H1 (cell line): Measurements from ENCODE around the gene CFAP58. TPM values are rescaled to one million over a fixed set of nuclear protein-coding genes. Genes with fewer than 3 reads are reported as not detected.

ENCODE experiments used
- FOSL1 ChIP-seq: IDR thresholded peaks from 2 replicates; pipeline ENCODE4 v1.6.1; 2011; ENCODE audit warnings: mild to moderate bottlenecking, low read depth, low read length, moderate library complexity; ENCODE audit not compliant: insufficient read depth
- HDAC2 ChIP-seq, 2 experiments: fragments of 300-600 bp in 1 of 2; sonication (generic) in 1 of 2; IDR thresholded peaks; 2 replicates each; pipeline ENCODE4 v1.6.1; 2011 to 2012; ENCODE audit warnings: low read depth in 2 of 2, low read length in 2 of 2, mild to moderate bottlenecking in 2 of 2, moderate library complexity in 2 of 2, borderline replicate concordance in 1 of 2, inconsistent platforms in 1 of 2
- KDM5A ChIP-seq: fragments of 200-600 bp; IDR thresholded peaks from 2 replicates; pipeline ENCODE4 v1.7.1; 2012; ENCODE audit warnings: mild to moderate bottlenecking, low read length, inconsistent platforms, mixed read lengths
- NRF1 ChIP-seq: IDR thresholded peaks from 2 replicates; pipeline ENCODE4 v1.6.1; 2011; ENCODE audit warnings: mild to moderate bottlenecking, low read depth, low read length, improper control_type of control experiment
- RBBP5 ChIP-seq: IDR thresholded peaks from 2 replicates; pipeline ENCODE4 v1.7.1; 2012; ENCODE audit warnings: low read depth, mild to moderate bottlenecking, inconsistent platforms, low read length, moderate library complexity, borderline replicate concordance
- SIN3A ChIP-seq, 2 experiments: IDR thresholded peaks in 1 of 2; conservative IDR thresholded peaks in 1 of 2; 2 replicates each; pipeline ENCODE4 v1.6.1; 2011 to 2012; ENCODE audit warnings: low read length in 2 of 2, improper control_type of control experiment in 1 of 2, low read depth in 1 of 2, mild to moderate bottlenecking in 1 of 2
- SP2 ChIP-seq: IDR thresholded peaks from 2 replicates; pipeline ENCODE4 v1.6.1; 2012; ENCODE audit warnings: mild to moderate bottlenecking, low read length, inconsistent platforms
- SUZ12 ChIP-seq: fragments of 200-600 bp; sonication (generic); IDR thresholded peaks from 2 replicates; pipeline ENCODE4 v1.6.1; 2012; ENCODE audit warnings: mild to moderate bottlenecking, inconsistent platforms, low read length, moderate library complexity, mixed read lengths
- polyA plus RNA-seq, 7 experiments: library from polyadenylated mRNA; depleted of rRNA in 3 of 7; stranded (reverse) in 5 of 7; unstranded in 2 of 7; fragments of >200 nt in 5 of 7; fragments of 200-250 nt in 2 of 7; gene quantifications; 1 replicate in 5 of 7; 2 replicates in 1 of 7; 4 replicates in 1 of 7; pipeline versions ENCODE4 v1.2.1 to v1.2.3, GENCODE V29; 2011 to 2013; ENCODE audit warnings: missing spikeins in 2 of 7, mixed read lengths in 2 of 7
- total RNA-seq: library from RNA; stranded (reverse); fragmentation: NEBNext Ultra II Directional; extraction: Animal tissue kit (Norgen Biotek cat#: 25700); gene quantifications from 2 replicates; pipeline ENCODE4 v1.2.1, GENCODE V29; 2021
- TF ChIP-seq, protein P1 (sequence below): fragments of 300-600 bp; sonication (generic); IDR thresholded peaks from 2 replicates; pipeline ENCODE4 v1.7.1; 2012; ENCODE audit warnings: low read length, moderate library complexity, mild to moderate bottlenecking, inconsistent platforms; ENCODE audit not compliant: insufficient replicate concordance
- TF ChIP-seq, protein P2 (sequence below): IDR thresholded peaks from 2 replicates; pipeline ENCODE4 v1.6.1; 2012; ENCODE audit warnings: low read length, inconsistent platforms

Gene CFAP58
- total and polyA plus RNA-seq, 2 of the 8 experiments (the other 6 are each of a cell fraction or from before 2014, with no cell fraction given), result 0.32 to 0.71 TPM

DNA sequence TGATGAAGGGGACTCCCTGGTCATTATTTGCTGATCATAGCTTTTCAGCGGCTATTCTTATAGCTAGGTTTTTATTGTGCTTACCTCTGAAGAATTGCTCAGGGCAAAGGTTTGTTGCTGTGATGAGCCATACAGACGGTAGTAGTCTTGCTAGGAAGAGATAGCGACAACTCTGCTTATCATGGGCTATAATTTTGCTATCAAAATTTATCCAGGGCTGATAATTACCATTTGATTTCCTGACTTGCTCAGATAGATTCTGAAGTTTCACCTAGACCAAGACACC lies 103.9 kb downstream of the CFAP58 start (continued):
- TF ChIP-seq, protein P1, sequence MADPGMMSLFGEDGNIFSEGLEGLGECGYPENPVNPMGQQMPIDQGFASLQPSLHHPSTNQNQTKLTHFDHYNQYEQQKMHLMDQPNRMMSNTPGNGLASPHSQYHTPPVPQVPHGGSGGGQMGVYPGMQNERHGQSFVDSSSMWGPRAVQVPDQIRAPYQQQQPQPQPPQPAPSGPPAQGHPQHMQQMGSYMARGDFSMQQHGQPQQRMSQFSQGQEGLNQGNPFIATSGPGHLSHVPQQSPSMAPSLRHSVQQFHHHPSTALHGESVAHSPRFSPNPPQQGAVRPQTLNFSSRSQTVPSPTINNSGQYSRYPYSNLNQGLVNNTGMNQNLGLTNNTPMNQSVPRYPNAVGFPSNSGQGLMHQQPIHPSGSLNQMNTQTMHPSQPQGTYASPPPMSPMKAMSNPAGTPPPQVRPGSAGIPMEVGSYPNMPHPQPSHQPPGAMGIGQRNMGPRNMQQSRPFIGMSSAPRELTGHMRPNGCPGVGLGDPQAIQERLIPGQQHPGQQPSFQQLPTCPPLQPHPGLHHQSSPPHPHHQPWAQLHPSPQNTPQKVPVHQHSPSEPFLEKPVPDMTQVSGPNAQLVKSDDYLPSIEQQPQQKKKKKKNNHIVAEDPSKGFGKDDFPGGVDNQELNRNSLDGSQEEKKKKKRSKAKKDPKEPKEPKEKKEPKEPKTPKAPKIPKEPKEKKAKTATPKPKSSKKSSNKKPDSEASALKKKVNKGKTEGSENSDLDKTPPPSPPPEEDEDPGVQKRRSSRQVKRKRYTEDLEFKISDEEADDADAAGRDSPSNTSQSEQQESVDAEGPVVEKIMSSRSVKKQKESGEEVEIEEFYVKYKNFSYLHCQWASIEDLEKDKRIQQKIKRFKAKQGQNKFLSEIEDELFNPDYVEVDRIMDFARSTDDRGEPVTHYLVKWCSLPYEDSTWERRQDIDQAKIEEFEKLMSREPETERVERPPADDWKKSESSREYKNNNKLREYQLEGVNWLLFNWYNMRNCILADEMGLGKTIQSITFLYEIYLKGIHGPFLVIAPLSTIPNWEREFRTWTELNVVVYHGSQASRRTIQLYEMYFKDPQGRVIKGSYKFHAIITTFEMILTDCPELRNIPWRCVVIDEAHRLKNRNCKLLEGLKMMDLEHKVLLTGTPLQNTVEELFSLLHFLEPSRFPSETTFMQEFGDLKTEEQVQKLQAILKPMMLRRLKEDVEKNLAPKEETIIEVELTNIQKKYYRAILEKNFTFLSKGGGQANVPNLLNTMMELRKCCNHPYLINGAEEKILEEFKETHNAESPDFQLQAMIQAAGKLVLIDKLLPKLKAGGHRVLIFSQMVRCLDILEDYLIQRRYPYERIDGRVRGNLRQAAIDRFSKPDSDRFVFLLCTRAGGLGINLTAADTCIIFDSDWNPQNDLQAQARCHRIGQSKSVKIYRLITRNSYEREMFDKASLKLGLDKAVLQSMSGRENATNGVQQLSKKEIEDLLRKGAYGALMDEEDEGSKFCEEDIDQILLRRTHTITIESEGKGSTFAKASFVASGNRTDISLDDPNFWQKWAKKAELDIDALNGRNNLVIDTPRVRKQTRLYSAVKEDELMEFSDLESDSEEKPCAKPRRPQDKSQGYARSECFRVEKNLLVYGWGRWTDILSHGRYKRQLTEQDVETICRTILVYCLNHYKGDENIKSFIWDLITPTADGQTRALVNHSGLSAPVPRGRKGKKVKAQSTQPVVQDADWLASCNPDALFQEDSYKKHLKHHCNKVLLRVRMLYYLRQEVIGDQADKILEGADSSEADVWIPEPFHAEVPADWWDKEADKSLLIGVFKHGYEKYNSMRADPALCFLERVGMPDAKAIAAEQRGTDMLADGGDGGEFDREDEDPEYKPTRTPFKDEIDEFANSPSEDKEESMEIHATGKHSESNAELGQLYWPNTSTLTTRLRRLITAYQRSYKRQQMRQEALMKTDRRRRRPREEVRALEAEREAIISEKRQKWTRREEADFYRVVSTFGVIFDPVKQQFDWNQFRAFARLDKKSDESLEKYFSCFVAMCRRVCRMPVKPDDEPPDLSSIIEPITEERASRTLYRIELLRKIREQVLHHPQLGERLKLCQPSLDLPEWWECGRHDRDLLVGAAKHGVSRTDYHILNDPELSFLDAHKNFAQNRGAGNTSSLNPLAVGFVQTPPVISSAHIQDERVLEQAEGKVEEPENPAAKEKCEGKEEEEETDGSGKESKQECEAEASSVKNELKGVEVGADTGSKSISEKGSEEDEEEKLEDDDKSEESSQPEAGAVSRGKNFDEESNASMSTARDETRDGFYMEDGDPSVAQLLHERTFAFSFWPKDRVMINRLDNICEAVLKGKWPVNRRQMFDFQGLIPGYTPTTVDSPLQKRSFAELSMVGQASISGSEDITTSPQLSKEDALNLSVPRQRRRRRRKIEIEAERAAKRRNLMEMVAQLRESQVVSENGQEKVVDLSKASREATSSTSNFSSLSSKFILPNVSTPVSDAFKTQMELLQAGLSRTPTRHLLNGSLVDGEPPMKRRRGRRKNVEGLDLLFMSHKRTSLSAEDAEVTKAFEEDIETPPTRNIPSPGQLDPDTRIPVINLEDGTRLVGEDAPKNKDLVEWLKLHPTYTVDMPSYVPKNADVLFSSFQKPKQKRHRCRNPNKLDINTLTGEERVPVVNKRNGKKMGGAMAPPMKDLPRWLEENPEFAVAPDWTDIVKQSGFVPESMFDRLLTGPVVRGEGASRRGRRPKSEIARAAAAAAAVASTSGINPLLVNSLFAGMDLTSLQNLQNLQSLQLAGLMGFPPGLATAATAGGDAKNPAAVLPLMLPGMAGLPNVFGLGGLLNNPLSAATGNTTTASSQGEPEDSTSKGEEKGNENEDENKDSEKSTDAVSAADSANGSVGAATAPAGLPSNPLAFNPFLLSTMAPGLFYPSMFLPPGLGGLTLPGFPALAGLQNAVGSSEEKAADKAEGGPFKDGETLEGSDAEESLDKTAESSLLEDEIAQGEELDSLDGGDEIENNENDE, result no peak
- TF ChIP-seq HDAC2 (IDR thresholded peaks at IDR 0.05; ENCODE audit: borderline replicate concordance in 1 of 2, low read depth in 2 of 2, low read length in 2 of 2), result no peak
- no peak for TF ChIP-seq SIN3A (conservative IDR thresholded peaks at IDR 0.05 in 1 of 2, IDR thresholded peaks at IDR 0.05 in 1 of 2; ENCODE audit: low read depth in 1 of 2, low read length in 2 of 2)
- TF ChIP-seq SUZ12, result no peak
- TF ChIP-seq NRF1, result no peak
- no peak for TF ChIP-seq FOSL1
- TF ChIP-seq, protein P2, sequence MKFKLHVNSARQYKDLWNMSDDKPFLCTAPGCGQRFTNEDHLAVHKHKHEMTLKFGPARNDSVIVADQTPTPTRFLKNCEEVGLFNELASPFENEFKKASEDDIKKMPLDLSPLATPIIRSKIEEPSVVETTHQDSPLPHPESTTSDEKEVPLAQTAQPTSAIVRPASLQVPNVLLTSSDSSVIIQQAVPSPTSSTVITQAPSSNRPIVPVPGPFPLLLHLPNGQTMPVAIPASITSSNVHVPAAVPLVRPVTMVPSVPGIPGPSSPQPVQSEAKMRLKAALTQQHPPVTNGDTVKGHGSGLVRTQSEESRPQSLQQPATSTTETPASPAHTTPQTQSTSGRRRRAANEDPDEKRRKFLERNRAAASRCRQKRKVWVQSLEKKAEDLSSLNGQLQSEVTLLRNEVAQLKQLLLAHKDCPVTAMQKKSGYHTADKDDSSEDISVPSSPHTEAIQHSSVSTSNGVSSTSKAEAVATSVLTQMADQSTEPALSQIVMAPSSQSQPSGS, result no peak
- no peak for TF ChIP-seq RBBP5
- no peak for TF ChIP-seq KDM5A
- no peak for TF ChIP-seq SP2
